HepG2 (cell line): ENCODE results near the gene RPS6KA3. TPM values are rescaled to one million over a fixed set of nuclear protein-coding genes. Genes with fewer than 3 reads are reported as not detected.
A peak's percentile ranks its signal among the peaks of the same experiment; 100 is the strongest.

Experiments
- ATAC-seq: fragments of 200-7000 bp; cut with Tn5 transposase; 3 replicates; pipeline ENCODE4 v1.9.1; 2020; ENCODE audit warnings: mild to moderate bottlenecking, moderate library complexity
- BruUV-seq: library from RNA; stranded (reverse); fragments of 400-500 nt; replicated peaks from 2 replicates; lab custom pipeline; 2021; lab: Mats Ljungman, UMichigan
- CTCF ChIA-PET: fragments of 300-600 bp; formaldehyde crosslinking; extraction: SDS; loops from one replicate; lab custom pipeline; 2021; ENCODE audit warnings: low total read pairs, inconsistent platforms, low intra/inter-chr PET ratio; lab: Yijun Ruan, JAX
- POLR2A ChIA-PET: fragments of 350-600 bp; sonication (Branson Sonifier 250); formaldehyde crosslinking; loops from one replicate; lab custom pipeline; 2020; ENCODE audit warnings: antibody characterized with exemption, inconsistent platforms; lab: Yijun Ruan, JAX
- DNase-seq: peaks from one replicate; pipeline ENCODE4 v3.0.0-alpha.2; 2015; ENCODE audit warnings: low spot score
- FAIRE-seq: peaks from 3 replicates; lab custom pipeline; 2011; peaks lifted over from hg19 to GRCh38; lab: Jason Lieb, UNC
- H2AFZ ChIP-seq: one replicate; pipeline ENCODE4 v1.6.1; 2011; ENCODE audit warnings: low read length, inconsistent platforms
- H3K27ac ChIP-seq: fragments of 300-600 bp; 3 replicates; pipeline ENCODE4 v1.8.0; 2011; ENCODE audit warnings: mixed run types, mild to moderate bottlenecking, mixed read lengths, low read length, inconsistent platforms; ENCODE audit not compliant: insufficient read depth; ENCODE audit errors: extremely low read length
- H3K27me3 ChIP-seq, 2 experiments: fragments of 200-600 bp in 1 of 2; 2 replicates in 1 of 2; 3 replicates in 1 of 2; pipeline versions ENCODE4 v1.6.0 to v1.8.0; 2011; ENCODE audit warnings: low read length in 2 of 2, mild to moderate bottlenecking in 2 of 2, moderate library complexity in 2 of 2, inconsistent platforms in 1 of 2; ENCODE audit not compliant: insufficient read depth in 2 of 2, control insufficient read depth in 1 of 2
- H3K36me3 ChIP-seq, 2 experiments: fragments of 200-600 bp in 1 of 2; replicated peaks in 1 of 2; 2 replicates in 1 of 2; 3 replicates in 1 of 2; pipeline versions ENCODE4 v1.5.1 to v1.8.0; 2011; ENCODE audit warnings: low read length in 2 of 2, inconsistent platforms in 1 of 2; ENCODE audit not compliant: insufficient read depth in 2 of 2, control insufficient read depth in 1 of 2
- H3K4me1 ChIP-seq: 2 replicates; pipeline ENCODE4 v1.5.1; 2012; ENCODE audit warnings: low read length, inconsistent platforms; ENCODE audit not compliant: insufficient read depth
- H3K4me2 ChIP-seq: 2 replicates; pipeline ENCODE4 v1.6.0; 2011; ENCODE audit warnings: low read depth, low read length, inconsistent platforms
- H3K4me3 ChIP-seq, 3 experiments: fragments of 200-600 bp in 1 of 3; sonication (generic), shearing (Covaris generic) in 1 of 3; replicated peaks in 1 of 3; 2 replicates each; pipeline ENCODE4 v1.5.1; 2011 to 2016; ENCODE audit warnings: low read length in 3 of 3, inconsistent platforms in 2 of 3, low read depth in 2 of 3, mild to moderate bottlenecking in 2 of 3, control low read depth in 1 of 3, mixed read lengths in 1 of 3; ENCODE audit not compliant: insufficient read depth in 1 of 3
- H3K79me2 ChIP-seq: one replicate; pipeline ENCODE4 v1.6.1; 2011; ENCODE audit warnings: low read length, inconsistent platforms; ENCODE audit not compliant: insufficient read depth
- H3K9ac ChIP-seq: 2 replicates; pipeline ENCODE4 v1.6.0; 2011; ENCODE audit warnings: mild to moderate bottlenecking, low read depth, low read length, inconsistent platforms; ENCODE audit not compliant: insufficient read depth
- H3K9me3 ChIP-seq: 2 replicates; pipeline ENCODE4 v1.5.1; 2012; ENCODE audit warnings: mild to moderate bottlenecking, low read length
- H4K20me1 ChIP-seq: 2 replicates; pipeline ENCODE4 v1.6.0; 2011; ENCODE audit warnings: inconsistent platforms, mild to moderate bottlenecking, low read length, moderate library complexity; ENCODE audit not compliant: insufficient read depth
- ATF7-NPFF ChIP-seq: sonication (generic); formaldehyde crosslinking; IDR thresholded peaks from 2 replicates; pipeline ENCODE4 v1.8.1; 2023; ENCODE audit warnings: mild to moderate bottlenecking, low read depth, missing genetic modification reagents, moderate library complexity
- DNMT3B ChIP-seq: conservative IDR thresholded peaks from 2 replicates; pipeline ENCODE4 v1.6.1; 2016; ENCODE audit warnings: missing biosample characterization, control low read depth
- HCFC1 ChIP-seq: fragments of 150-350 bp; IDR thresholded peaks from 2 replicates; pipeline ENCODE4 v1.6.1; 2014; ENCODE audit warnings: low read depth, low read length
- POLR2A ChIP-seq, 2 experiments: IDR thresholded peaks; 2 replicates each; pipeline ENCODE4 v1.6.1; 2011; ENCODE audit warnings: low read depth in 2 of 2, low read length in 2 of 2, mild to moderate bottlenecking in 1 of 2, moderate library complexity in 1 of 2; ENCODE audit not compliant: insufficient read depth in 1 of 2
- RBFOX2 ChIP-seq: fragments of 200-400 bp; formaldehyde crosslinking; IDR thresholded peaks from 2 replicates; pipeline ENCODE4 v1.6.1; 2017; ENCODE audit warnings: low read depth, mild to moderate bottlenecking, low read length
- ZHX1 ChIP-seq: sonication (generic); formaldehyde crosslinking; IDR thresholded peaks from 2 replicates; pipeline ENCODE4 v1.8.1; 2022; ENCODE audit warnings: low read depth, mild to moderate bottlenecking, missing genetic modification reagents
- ZNF546 ChIP-seq: sonication (generic); formaldehyde crosslinking; conservative IDR thresholded peaks from 2 replicates; pipeline ENCODE4 v1.8.1; 2023; ENCODE audit warnings: mild to moderate bottlenecking, missing genetic modification reagents
- ZNF746 ChIP-seq: sonication (generic); formaldehyde crosslinking; IDR thresholded peaks from 2 replicates; pipeline ENCODE4 v1.8.0; 2022; ENCODE audit warnings: mild to moderate bottlenecking, missing genetic modification reagents
- WGBS: methylation state at CpG from one replicate; pipeline ENCODE4 v1.1.6; 2017; ENCODE audit warnings: low lambda C conversion rate; 5-methylcytosine and 5-hydroxymethylcytosine counted together
- in situ Hi-C: cut with HindIII; loops from 2 replicates; pipeline ENCODE4 v1.10.0; 2017; ENCODE audit warnings: low pct_unique_long_range_greater_than_20kb; ENCODE audit not compliant: extremely low pct_ligation_motif_present
- intact Hi-C: fragments of 100-400 bp; cut with micrococcal nuclease; formaldehyde crosslinking; loops from one replicate; pipeline ENCODE4 v1.10.0; 2022; ENCODE audit not compliant: unreplicated experiment
- polyA plus RNA-seq, 8 experiments: library from polyadenylated mRNA; depleted of rRNA in 3 of 8; stranded (reverse) in 7 of 8; unstranded in 1 of 8; fragments of >200 nt; fragmentation: Illumina TruSeq in 4 of 8; extraction: Trizol in 4 of 8; gene quantifications; 2 replicates each; pipeline versions ENCODE4 v1.2.1 to v1.2.3, GENCODE V29; 2011 to 2016; ENCODE audit warnings: low read depth in 4 of 8, missing spikeins in 1 of 8, mixed read lengths in 1 of 8; ENCODE audit not compliant: insufficient read depth in 1 of 8
- total RNA-seq, 5 experiments: library from RNA; depleted of rRNA; stranded (reverse); fragments of >200 nt; fragmentation: Illumina TruSeq; extraction: Trizol; gene quantifications; 2 replicates each; pipeline ENCODE4 v1.2.3, GENCODE V29; 2016; ENCODE audit warnings: low read depth in 1 of 5
- TF ChIP-seq, protein P1 (sequence below): sonication (generic); formaldehyde crosslinking; IDR thresholded peaks from 2 replicates; pipeline ENCODE4 v1.5.0; 2020; ENCODE audit warnings: missing genetic modification reagents, mild to moderate bottlenecking, borderline replicate concordance
- TF ChIP-seq, protein P2 (sequence below): sonication (generic); formaldehyde crosslinking; IDR thresholded peaks from 2 replicates; pipeline ENCODE4 v1.4.0; 2020; ENCODE audit warnings: missing genetic modification reagents, borderline replicate concordance
- TF ChIP-seq, protein P3 (sequence below): sonication (generic); formaldehyde crosslinking; IDR thresholded peaks from 2 replicates; pipeline ENCODE4 v1.4.0; 2020; ENCODE audit warnings: missing genetic modification reagents

The RPS6KA3 gene
- total and polyA plus RNA-seq, 2 of the 13 experiments (the other 11 are each of a cell fraction or from before 2014, with no cell fraction given) = 314 to 357 TPM

- CTCF ChIA-PET = no interaction called here
- Histone ChIP-seq H3K27ac (peak overlapping the region; percentile 90), H3K9me3 (no peaks in the 10 kb centered on the region), H3K27me3 (no peaks in the 10 kb centered on the region; a peak in 1 of 5 replicates), H3K4me1 (peaks cover 60% of the 10 kb centered on the region), H3K4me2 (peak overlapping the region; percentile 87), H3K9ac (peak overlapping the region; percentile 63), H3K36me3 (peaks cover 1 to 6% of the 10 kb centered on the region in 2 experiments; a peak in 3 of 5 replicates), H3K79me2 (peaks cover 99% of the 10 kb centered on the region), H3K4me3 (peak overlapping the region; percentile 23 to 93 (median 79); a peak in 5 of 6 replicates), H2AFZ (no peak overlapping the region), H4K20me1 (peaks cover 33% of the 10 kb centered on the region)
- ATAC-seq (no peak), FAIRE-seq (no peak), DNase-seq (no peak)
- no TSS peak for BruUV-seq
- 0% methylated on average over 2 of the region's 2 CpGs for WGBS
- intact Hi-C loops (no loop called here), in situ Hi-C loops (loop anchor here (10.0 kb wide), 1 partner anchor 104 kb away; no protein-coding TSS in a partner anchor)
- POLR2A ChIA-PET = interaction anchor here (0.6 kb wide), 1 partner anchor 179 kb away, joined by 3 read pairs; no protein-coding TSS in a partner anchor
- TF ChIP-seq ZNF746 = no peak
- TF ChIP-seq ATF7-NPFF = no peak
- TF ChIP-seq, protein P1, sequence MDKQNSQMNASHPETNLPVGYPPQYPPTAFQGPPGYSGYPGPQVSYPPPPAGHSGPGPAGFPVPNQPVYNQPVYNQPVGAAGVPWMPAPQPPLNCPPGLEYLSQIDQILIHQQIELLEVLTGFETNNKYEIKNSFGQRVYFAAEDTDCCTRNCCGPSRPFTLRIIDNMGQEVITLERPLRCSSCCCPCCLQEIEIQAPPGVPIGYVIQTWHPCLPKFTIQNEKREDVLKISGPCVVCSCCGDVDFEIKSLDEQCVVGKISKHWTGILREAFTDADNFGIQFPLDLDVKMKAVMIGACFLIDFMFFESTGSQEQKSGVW = no peak
- no peak for TF ChIP-seq ZHX1 (CRISPR knock-in tag)
- TF ChIP-seq, protein P2, sequence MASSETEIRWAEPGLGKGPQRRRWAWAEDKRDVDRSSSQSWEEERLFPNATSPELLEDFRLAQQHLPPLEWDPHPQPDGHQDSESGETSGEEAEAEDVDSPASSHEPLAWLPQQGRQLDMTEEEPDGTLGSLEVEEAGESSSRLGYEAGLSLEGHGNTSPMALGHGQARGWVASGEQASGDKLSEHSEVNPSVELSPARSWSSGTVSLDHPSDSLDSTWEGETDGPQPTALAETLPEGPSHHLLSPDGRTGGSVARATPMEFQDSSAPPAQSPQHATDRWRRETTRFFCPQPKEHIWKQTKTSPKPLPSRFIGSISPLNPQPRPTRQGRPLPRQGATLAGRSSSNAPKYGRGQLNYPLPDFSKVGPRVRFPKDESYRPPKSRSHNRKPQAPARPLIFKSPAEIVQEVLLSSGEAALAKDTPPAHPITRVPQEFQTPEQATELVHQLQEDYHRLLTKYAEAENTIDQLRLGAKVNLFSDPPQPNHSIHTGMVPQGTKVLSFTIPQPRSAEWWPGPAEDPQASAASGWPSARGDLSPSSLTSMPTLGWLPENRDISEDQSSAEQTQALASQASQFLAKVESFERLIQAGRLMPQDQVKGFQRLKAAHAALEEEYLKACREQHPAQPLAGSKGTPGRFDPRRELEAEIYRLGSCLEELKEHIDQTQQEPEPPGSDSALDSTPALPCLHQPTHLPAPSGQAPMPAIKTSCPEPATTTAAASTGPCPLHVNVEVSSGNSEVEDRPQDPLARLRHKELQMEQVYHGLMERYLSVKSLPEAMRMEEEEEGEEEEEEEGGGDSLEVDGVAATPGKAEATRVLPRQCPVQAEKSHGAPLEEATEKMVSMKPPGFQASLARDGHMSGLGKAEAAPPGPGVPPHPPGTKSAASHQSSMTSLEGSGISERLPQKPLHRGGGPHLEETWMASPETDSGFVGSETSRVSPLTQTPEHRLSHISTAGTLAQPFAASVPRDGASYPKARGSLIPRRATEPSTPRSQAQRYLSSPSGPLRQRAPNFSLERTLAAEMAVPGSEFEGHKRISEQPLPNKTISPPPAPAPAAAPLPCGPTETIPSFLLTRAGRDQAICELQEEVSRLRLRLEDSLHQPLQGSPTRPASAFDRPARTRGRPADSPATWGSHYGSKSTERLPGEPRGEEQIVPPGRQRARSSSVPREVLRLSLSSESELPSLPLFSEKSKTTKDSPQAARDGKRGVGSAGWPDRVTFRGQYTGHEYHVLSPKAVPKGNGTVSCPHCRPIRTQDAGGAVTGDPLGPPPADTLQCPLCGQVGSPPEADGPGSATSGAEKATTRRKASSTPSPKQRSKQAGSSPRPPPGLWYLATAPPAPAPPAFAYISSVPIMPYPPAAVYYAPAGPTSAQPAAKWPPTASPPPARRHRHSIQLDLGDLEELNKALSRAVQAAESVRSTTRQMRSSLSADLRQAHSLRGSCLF (CRISPR knock-in tag) = no peak
- TF ChIP-seq RBFOX2 = peak; percentile 44; the same call in 1 of the 2 replicates
- TF ChIP-seq ZNF546 = no peak
- TF ChIP-seq POLR2A (IDR thresholded peaks at IDR 0.05; ENCODE audit: insufficient read depth in 1 of 2, low read depth in 2 of 2, low read length in 2 of 2) = 0 out of 4 replicates have a peak, but pooled peaks of 1 of the 2 experiments have one; percentile 20
- no peak for TF ChIP-seq DNMT3B
- TF ChIP-seq, protein P3, sequence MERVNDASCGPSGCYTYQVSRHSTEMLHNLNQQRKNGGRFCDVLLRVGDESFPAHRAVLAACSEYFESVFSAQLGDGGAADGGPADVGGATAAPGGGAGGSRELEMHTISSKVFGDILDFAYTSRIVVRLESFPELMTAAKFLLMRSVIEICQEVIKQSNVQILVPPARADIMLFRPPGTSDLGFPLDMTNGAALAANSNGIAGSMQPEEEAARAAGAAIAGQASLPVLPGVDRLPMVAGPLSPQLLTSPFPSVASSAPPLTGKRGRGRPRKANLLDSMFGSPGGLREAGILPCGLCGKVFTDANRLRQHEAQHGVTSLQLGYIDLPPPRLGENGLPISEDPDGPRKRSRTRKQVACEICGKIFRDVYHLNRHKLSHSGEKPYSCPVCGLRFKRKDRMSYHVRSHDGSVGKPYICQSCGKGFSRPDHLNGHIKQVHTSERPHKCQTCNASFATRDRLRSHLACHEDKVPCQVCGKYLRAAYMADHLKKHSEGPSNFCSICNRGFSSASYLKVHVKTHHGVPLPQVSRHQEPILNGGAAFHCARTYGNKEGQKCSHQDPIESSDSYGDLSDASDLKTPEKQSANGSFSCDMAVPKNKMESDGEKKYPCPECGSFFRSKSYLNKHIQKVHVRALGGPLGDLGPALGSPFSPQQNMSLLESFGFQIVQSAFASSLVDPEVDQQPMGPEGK (CRISPR knock-in tag) = peak; percentile 29; the same call in 1 of the 2 replicates
- TF ChIP-seq HCFC1 = no peak
Measured at GRCh38 chrX:20260885-20261284, 5.8 kb downstream of the RPS6KA3 start.
